ENCODE measurements around the gene DCAF12.

- TF ChIP-seq EP300 (IDR thresholded peaks at IDR 0.05; ENCODE audit: borderline replicate concordance) (no peak), REST (IDR thresholded peaks at IDR 0.05; ENCODE audit: low read depth) (no peak), USF1 (IDR thresholded peaks at IDR 0.05) (no peak), EGR1 (IDR thresholded peaks at IDR 0.05) (no peak), TEAD4 (IDR thresholded peaks at IDR 0.05) (no peak), CEBPB (IDR thresholded peaks at IDR 0.05) (no peak), CREB1 (IDR thresholded peaks at IDR 0.05; ENCODE audit: low read depth) (no peak), MAX (IDR thresholded peaks at IDR 0.05) (no peak), ZBTB7A (IDR thresholded peaks at IDR 0.05; ENCODE audit: low read depth) (no peak), FOXM1 (IDR thresholded peaks at IDR 0.05; ENCODE audit: borderline replicate concordance, low read depth) (no peak), RAD21 (IDR thresholded peaks at IDR 0.05; ENCODE audit: low read depth) (no peak)
These were observed 12.1 kb downstream of the DCAF12 start for GRCh38 chr9:34114436-34114835.
